Fibroblast of skin of left biceps (primary cell): ENCODE data around the gene HPS3.
"Not testable (repeated sequence)": the region's sequence is repeated elsewhere in the genome, so short reads cannot be mapped to it uniquely, and the experiment has no call there.

ENCODE experiments used
- DNase-seq, 2 experiments: peaks; one replicate each; pipeline ENCODE4 v3.0.0-alpha.2; 2013; ENCODE audit warnings: low read depth in 2 of 2

The HPS3 gene, protein sequence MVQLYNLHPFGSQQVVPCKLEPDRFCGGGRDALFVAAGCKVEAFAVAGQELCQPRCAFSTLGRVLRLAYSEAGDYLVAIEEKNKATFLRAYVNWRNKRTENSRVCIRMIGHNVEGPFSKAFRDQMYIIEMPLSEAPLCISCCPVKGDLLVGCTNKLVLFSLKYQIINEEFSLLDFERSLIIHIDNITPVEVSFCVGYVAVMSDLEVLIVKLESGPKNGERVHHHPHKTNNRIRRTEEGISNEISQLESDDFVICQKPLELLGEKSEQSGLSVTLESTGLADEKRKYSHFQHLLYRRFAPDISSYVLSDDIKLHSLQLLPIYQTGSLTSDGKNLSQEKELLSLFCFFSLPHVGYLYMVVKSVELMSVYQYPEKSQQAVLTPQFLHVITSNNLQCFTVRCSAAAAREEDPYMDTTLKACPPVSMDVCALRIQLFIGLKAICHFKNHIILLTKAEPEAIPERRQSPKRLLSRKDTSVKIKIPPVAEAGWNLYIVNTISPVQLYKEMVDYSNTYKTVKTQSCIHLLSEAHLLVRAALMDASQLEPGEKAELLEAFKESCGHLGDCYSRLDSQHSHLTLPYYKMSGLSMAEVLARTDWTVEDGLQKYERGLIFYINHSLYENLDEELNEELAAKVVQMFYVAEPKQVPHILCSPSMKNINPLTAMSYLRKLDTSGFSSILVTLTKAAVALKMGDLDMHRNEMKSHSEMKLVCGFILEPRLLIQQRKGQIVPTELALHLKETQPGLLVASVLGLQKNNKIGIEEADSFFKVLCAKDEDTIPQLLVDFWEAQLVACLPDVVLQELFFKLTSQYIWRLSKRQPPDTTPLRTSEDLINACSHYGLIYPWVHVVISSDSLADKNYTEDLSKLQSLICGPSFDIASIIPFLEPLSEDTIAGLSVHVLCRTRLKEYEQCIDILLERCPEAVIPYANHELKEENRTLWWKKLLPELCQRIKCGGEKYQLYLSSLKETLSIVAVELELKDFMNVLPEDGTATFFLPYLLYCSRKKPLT

DNA sequence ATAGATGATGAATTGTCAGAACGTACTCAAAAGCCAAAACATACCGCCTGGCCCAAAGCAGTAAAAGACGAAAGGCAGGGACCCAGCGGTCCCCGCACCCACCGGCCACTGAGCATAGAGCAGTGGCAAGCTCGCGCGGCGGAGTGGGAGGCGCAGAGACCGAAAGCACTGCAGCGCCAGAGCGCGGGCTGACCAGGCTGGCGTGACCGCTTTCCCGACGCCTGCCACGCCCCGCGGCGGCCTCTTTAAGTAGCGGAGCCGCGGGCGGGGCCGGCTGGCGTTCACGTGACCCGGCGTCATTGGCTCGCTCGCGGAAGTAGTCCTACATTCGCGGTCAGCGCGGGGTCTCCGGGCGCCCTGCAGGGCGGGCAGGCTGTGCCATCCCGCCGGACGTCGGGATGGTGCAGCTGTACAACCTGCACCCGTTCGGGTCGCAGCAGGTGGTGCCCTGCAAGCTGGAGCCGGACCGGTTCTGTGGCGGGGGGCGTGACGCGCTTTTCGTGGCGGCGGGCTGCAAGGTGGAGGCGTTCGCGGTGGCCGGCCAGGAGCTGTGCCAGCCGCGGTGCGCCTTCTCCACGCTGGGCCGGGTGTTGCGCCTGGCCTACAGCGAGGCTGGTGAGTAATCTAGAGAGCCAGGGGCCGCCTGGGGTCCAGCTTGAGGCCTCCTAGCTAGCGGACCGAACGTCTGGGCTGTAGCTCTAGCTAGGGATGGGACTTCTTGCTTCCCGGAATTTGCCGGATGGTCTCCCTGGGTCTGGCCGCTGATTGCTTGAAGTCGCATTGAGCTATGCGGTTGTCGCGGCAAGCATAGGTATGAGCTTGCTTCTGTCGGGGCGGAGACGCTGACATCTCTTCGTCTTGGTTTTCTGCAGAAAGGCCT, at the start of gene HPS3:
TSS of gene HPS3 (plus strand) at position 313 of the 880 bp plus-strand sequence. CDS start at position 399, 86 bp downstream.
- peak; percentile 53 to 57 for DNase-seq

DNA sequence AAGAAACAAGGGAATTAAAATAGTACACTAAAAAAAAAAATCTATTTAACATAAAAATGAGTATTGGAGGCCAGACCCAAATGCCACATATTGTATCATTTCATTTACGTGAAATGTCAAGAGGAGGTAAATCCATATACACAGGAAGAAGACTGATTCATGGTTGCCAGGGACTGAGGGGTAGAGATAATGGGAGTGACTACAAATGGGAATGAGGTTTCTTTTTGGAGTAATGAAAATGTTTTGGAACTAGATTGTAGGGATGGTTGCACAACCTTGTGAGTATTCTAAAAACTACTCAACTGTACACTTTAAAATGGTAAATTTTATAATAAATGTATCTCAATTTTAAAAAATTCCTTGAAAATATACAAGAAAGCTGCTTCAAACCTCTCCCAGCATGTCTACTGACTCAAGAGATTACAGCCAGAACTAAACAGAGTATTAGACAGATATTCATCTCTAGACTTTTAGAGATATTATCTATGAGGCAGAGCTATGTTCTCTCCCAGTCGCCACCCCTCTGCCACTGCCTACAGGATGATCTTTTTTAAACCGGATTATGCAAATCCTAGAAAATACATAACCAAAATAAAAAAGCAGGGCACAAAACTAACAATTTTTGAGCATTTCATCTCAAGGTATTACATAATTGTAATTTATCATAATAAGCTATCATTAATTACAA, 49.3 kb upstream of the HPS3 start:
- DNase-seq = no peak

DNA sequence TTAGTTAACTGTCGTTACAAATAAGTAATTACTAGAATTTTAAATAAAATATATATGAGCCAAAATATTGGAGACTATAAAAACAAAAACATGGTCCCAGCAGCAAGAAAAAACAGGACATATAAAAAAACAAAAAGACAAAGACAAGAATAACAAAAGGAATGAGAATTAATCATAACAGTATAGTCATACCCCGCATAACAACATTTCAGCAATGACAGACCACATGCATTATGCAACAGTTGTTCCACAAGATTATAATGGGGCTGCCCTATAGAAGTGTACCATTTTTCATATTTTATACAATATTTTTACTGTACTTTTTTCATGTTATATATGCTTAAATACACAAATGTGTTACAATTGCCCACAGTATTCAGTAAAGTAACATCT, 48.7 kb upstream of the HPS3 start:
- DNase-seq = peak; percentile 33 to 40

DNA sequence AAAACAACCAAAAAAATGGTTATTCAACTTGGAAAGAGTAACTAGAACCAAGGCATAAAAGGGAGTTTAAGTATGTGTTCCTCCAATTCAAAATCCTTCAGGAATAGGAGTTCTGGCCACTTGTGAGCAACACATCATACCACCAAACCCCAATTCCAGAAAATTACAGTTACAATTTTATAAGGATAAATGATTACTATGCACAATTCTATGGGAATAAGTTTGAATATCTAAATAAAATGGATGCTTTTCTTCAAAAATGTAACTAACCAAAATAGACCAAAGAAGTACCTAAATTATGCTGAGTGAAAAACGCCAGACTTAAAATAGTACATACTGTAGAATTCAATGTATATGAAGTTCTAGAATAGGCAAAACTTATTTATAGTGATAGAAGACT, 47.7 kb upstream of the HPS3 start:
- no peak for DNase-seq

DNA sequence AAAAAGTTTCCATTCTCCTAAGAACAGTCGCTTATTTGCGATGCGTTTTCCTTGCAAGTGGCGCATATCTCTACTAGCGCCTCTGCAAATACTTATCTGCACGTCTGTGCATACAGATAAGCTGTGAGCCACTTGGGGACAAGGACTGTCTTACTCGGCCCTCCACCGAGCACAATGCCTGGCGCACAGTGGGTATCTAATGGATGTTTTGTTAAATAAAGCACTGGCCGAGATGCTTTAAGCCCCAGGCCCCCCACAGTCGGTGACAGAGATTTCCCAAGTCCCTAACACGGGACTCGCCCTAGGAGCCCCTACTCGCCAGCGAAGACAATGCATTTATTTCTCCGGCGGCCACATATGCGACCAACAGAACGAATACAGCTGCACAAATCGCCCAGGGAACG, 43.6 kb upstream of the HPS3 start:
- no peak for DNase-seq

DNA sequence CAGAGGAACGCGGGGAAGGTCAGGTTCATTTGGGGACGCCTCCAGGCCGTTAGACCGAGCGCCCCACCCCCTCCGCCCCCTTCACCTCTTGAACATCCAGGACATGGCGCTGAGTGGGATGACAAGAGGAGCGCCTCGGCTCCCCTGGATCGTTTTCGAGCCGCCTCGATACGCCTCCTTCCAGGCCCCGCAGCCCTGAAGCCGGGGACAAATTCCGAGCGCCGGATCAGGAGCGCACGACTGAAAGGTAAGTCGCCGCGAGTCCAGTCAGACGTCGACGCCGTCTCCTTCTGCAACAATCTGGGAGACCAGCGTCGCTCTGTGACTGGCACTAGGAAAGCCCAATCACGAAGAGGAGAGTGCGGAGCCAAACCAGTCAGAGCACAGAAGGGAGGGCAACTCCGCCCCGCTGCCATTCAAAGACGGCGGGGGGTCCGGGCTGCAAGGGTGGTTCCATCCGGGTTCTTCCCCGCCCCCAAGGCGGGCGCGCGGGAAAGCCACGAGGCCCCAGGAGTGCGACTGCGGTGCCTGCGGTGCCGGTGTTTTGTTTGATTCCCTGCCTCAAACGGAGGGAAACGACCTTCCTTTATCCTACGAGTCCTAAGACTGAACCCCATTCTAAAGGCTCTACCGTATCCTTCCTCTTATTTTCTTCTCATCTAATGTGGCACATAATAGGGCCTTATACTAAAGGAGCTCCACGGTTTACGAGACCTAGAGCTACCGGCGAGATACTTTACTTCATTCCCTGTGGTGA, 43.0 kb upstream of the HPS3 start, which contains the start of gene HLTF:
TSS of gene HLTF (minus strand) at position 302 of the 757 bp plus-strand sequence. CDS start at position 105, 197 bp downstream.
- DNase-seq = peak; percentile 98 to 99

DNA sequence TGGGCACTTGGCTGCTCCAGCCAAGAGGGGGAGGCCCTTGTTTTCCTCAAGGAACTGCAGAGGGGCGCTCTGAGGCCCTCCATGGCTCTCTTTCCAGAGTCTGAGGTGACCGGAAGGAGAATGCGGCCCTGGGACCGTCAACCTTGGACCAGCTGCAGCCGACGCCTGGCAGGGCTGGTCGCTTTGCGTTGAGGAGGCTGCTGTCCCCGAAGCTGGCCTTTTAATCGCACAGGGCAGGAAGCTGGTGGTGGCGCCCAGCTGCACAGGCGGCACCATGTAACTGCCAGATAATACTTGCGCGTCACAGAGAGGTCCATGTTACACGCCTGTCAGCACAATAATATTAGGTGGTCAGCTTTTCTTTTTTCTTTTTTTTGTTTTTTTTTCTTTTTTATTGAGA, 42.2 kb upstream of the HPS3 start:
- no peak for DNase-seq

DNA sequence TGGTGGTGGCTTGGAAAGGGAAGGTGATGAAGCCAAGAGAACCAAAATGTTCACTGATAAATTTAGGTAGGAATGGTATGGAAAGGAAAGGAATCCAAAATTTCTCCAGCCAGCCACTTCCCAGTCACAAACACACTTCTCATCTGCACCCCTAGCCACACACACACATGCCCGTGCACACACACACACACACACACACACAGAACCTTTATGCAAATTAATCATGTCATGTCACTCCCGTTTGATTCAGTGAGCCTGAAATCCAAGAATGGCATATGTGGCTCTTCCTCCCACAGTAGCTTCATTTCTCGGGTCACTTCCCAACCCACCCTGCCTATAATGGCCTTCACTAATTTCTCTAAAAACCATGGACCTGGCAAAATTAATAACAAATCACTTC, 40.0 kb upstream of the HPS3 start:
- no peak for DNase-seq

DNA sequence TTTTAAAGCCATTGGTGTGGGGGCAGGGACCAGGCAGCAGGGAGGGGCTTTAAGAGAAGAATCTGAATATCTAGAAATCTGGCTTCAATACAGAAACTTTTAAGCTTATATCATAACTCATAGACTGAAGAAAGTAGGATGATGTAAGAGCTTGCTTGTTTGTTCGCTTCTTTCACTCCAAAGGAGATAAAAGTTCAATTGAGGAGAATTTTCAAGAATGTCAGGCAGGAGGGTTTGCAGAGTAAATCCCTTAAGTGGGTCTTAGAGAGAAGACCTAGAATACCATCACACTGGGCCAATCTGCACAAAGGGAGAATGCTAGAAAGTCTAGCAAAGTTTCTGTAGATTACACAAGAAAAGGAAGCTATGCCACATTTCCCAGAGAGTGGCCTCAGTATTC, 39.0 kb upstream of the HPS3 start:
- no peak for DNase-seq

DNA sequence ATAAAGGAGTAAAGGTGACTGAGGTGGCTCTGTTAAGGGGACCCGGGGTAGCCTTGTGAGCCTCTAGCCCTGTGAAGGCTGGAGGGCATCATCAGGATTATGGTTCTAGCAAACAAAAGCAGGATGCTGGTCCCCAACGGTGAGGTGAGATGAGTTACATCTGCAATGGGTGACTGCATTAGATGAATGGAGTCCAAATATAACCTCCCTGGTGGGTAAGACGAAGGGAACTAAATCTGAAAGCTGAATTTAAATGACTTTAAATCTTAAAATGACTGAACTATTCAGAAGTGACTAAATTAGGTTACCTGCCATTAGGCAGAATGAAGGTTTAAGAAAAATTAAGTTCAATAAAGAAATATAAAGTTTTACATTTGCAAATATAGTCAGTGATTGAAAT, 38.5 kb upstream of the HPS3 start:
- DNase-seq = no peak

DNA sequence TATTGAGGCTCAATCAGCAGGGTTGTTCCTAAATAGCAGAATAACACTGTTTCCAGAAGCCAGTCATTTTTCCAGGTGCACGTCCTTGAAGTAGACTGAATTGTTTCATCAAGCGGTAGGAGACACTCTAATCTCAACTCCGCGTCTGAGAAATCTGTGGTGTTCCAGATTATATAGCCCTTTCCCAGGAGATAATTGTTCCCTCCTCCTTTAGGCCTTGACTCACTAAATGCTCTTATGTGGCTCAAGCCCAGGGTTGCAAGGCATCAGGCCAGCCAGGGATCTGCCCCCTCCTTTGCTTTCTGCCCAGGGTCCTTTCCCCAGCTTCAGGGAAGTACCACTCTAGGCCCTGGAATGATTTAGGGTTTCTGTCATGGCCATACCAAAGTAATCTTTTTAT, 37.5 kb upstream of the HPS3 start:
- DNase-seq = no peak

DNA sequence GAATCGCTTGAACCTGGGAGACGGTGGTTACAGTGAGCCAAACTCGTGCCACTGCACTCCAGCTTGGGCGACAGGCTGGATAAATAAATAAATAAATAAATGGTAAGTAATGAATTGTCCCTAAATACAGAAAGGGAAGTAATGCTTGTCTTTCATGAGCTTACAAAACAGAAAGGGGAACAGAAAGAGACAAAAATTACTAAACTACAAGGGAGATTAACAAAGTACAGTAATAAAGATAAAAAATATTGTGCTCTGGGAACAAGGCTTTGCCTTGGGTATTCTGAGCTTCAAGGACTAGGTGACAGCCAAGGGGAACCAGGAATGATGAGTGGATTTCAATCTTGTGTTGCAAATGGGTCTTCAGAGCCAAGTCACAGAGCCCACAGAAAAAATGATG, 34.0 kb upstream of the HPS3 start:
- no peak for DNase-seq

DNA sequence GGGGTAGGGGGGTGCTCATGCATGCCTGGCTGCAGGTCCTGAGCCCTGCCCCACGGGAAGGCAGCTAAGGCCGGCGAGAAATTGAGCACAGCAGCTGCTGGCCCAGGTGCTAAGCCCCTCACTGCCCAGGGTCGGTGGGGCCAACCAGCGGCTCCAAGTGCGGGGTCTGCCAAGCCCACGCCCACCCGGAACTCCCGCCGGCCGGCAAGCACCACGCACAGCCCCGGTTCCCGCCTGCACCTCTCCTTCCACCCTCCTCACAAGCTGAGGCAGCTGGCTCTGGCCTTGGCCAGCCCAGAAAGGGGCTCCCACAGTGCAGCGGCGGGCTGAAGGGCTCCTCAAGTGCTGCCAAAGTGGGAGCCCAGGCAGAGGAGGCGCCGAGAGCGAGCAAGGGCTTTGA, 31.5 kb upstream of the HPS3 start:
- not testable (repeated sequence) for DNase-seq

DNA sequence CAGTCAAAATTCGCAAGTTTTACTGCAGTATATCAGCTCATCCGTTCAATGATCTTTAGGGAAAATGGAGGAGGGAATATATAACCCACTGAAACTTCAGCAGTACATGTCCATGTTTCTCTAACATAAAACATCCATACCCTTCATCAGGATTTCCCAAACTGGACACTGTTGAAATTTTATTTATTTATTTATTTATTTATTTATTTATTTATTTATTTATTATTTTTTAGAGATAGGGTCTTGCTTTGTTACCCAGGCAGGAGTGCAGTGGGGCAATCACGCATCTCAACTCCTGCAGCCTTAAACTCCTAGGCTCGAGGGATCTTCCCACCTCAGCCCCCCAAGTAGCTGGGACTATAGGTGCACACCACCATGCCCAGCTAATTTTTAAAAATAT, 28.3 kb upstream of the HPS3 start:
- DNase-seq = no peak

DNA sequence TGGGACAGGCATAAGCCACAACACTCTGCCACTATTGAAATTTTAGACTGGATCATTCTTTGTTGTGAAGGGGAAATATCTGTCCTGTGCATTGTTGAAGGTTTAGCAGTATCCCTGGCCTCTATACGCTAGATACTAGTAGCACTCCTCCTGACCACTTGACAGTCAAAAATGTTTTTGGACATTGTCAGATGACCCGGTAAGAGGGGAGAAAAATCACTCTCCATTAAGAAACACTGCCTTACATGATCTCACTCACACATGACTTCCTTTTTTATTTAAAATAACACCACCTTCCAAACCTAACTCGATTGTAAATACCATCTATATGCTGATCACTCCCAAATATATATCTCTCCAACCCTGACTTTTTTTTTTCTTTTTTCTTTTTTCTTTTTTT, 27.8 kb upstream of the HPS3 start:
- DNase-seq = no peak

DNA sequence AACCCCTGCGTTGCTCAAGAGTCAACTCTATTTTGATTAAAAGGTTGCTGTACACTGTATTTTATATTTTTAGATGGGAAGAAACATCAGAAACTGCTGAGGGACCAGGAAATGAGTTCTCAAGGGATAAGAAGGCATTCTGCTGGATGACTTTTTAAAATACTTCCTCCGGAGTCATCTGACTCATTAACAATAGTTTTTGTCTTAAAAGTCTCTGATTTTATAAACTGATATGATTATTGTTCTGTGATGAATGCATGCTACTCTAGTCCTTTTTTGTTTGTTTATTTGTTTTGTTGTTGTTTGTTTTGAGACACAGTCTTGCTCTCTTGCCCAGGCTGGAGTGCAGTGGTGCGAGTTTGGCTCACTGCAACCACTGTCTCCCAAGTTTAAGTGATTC, 25.0 kb upstream of the HPS3 start:
- DNase-seq = no peak

DNA sequence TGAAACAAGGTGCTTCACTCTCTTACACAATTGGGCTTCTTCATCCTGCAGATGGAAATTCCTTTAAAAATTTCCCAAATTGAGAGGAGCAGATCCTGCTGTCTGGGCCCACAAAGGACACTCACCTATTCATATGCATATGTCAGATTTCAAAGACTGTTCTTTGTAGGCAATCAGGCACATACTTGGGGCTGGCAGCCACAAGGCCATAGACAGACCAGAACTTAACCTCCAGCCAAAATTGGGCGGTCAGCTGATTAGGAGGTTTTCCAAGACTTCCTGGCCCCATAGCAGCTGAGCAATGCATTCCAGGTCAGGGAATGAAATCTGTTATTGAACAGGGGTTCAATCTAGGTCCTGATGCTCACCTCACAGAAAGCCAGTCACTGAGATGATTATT, 15.0 kb upstream of the HPS3 start:
- DNase-seq = no peak

DNA sequence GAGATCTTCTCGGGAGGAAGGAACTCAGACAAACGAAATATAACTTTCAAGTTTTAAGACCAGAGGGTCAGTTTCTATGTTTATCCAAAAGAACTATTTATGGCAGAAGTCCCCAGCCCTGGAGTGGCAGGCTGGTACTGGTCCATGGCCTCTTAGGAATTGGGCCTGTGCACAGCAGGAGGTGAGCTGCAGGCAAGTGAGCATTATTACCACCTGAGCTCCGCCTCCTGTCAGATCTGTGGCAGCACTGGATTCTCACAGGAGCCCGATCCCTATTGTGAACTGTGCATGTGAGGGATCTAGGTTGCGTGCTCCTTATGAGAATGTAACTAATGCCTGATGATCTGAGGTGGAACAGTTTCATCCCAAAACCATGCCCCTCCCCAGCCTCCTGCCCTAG, 14.3 kb upstream of the HPS3 start:
- no peak for DNase-seq

DNA sequence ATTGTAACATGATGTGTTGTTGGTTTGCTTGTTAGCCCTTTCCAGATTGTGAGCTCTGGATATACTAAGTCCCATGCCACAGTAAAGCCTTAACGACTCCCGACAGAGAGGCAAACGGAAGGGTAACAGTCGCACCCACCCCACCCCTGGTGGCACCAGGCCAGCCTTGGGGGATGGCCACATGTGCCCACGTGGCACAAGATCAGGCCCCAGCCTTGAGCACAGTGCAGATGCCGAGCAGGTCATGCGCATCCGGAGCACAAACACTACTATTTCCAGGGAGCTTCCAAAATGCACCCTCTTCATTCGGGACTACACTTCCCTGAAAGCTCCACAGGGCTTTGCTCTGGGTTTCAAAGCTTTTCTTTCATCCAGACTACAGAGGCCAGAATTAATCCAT, 10.7 kb upstream of the HPS3 start:
- no peak for DNase-seq

DNA sequence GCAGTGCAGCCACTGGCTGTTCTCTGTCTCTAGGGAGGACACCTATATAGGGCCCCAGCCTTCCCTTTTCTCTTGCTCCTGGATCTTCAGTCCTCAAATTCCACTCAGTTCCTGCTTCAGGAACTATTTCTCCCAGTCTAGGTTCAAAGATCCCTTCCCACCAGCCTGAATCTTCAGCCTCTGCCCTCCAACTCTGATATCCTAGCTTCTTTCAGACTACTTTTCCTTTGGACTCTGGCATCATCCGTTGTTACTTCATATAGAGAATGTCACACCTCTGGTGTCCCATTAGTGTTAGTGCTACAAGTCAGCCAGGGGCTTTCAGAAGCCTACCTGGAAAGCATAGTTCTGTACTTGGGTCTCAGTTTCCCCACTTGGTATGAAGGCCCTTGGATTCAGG, 10.0 kb upstream of the HPS3 start:
- DNase-seq = no peak
